Keratinocyte (primary cell): ENCODE data around the gene ADARB2. TPM values are rescaled to one million over a fixed set of nuclear protein-coding genes. Genes with fewer than 3 reads are reported as not detected.

Experiments
- DNase-seq: peaks from one replicate; pipeline ENCODE4 v3.0.0-alpha.2; 2011; ENCODE audit warnings: low read depth, missing footprints, low spot score
- FAIRE-seq: peaks from 2 replicates; lab custom pipeline; 2011; peaks lifted over from hg19 to GRCh38; lab: Jason Lieb, UNC
- H2AFZ ChIP-seq: 2 replicates; pipeline ENCODE4 v1.6.0; 2012; ENCODE audit warnings: low read length, control low read depth, inconsistent platforms; ENCODE audit not compliant: control insufficient read depth
- H3K27ac ChIP-seq: 2 replicates; pipeline ENCODE4 v1.5.1; 2011; ENCODE audit warnings: low read length; ENCODE audit not compliant: control insufficient read depth, insufficient read depth
- H3K27me3 ChIP-seq: 3 replicates; pipeline ENCODE4 v1.6.0; 2011; ENCODE audit warnings: low read length; ENCODE audit not compliant: control insufficient read depth, insufficient read depth; ENCODE audit errors: extremely low read depth
- H3K36me3 ChIP-seq, 2 experiments: 2 replicates in 1 of 2; 3 replicates in 1 of 2; pipeline ENCODE4 v1.5.1; 2011; ENCODE audit warnings: low read length in 2 of 2, mild to moderate bottlenecking in 1 of 2; ENCODE audit not compliant: control insufficient read depth in 2 of 2, insufficient read depth in 2 of 2; ENCODE audit errors: extremely low read depth in 1 of 2
- H3K4me1 ChIP-seq: 3 replicates; pipeline ENCODE4 v1.5.1; 2011; ENCODE audit warnings: low read length; ENCODE audit not compliant: control insufficient read depth, insufficient read depth; ENCODE audit errors: extremely low read depth
- H3K4me2 ChIP-seq: 3 replicates; pipeline ENCODE4 v1.6.0; 2011; ENCODE audit warnings: low read depth, low read length; ENCODE audit not compliant: control insufficient read depth, insufficient read depth; ENCODE audit errors: extremely low read depth
- H3K4me3 ChIP-seq, 3 experiments: fragments of 200-600 bp in 1 of 3; sonication (generic) in 1 of 3; 2 replicates in 2 of 3; 3 replicates in 1 of 3; pipeline ENCODE4 v1.5.1; 2011 to 2016; ENCODE audit warnings: low read length in 3 of 3, mild to moderate bottlenecking in 3 of 3, control low read depth in 2 of 3, inconsistent platforms in 1 of 3, low read depth in 1 of 3, mixed read lengths in 1 of 3, mixed run types in 1 of 3, moderate library complexity in 1 of 3; ENCODE audit not compliant: control insufficient read depth in 2 of 3, insufficient read depth in 2 of 3; ENCODE audit errors: extremely low read depth in 1 of 3
- H3K79me2 ChIP-seq: 2 replicates; pipeline ENCODE4 v1.6.0; 2012; ENCODE audit warnings: low read length; ENCODE audit not compliant: control insufficient read depth, insufficient read depth
- H3K9ac ChIP-seq: 3 replicates; pipeline ENCODE4 v1.6.0; 2011; ENCODE audit warnings: low read length; ENCODE audit not compliant: control insufficient read depth, insufficient read depth; ENCODE audit errors: extremely low read depth
- H3K9me1 ChIP-seq: 3 replicates; pipeline ENCODE4 v1.6.0; 2011; ENCODE audit warnings: low read length; ENCODE audit not compliant: control insufficient read depth, insufficient read depth; ENCODE audit errors: extremely low read depth
- H3K9me3 ChIP-seq: 2 replicates; pipeline ENCODE4 v1.5.1; 2012; ENCODE audit warnings: low read depth, low read length; ENCODE audit not compliant: control insufficient read depth
- H4K20me1 ChIP-seq: 3 replicates; pipeline ENCODE4 v1.6.0; 2011; ENCODE audit warnings: low read length; ENCODE audit not compliant: control insufficient read depth, insufficient read depth; ENCODE audit errors: extremely low read depth
- EZH2 ChIP-seq: IDR thresholded peaks from one replicate; pipeline ENCODE4 v1.6.1; 2012; ENCODE audit warnings: inconsistent platforms, mild to moderate bottlenecking, low read length, moderate library complexity
- dilution Hi-C: fragments of 300-500 bp; cut with MboI; formaldehyde crosslinking; loops from one replicate; pipeline ENCODE4 v1.7.0; 2020; ENCODE audit warnings: low sequenced_read_pairs; ENCODE audit not compliant: extremely low pct_ligation_motif_present
- polyA plus RNA-seq, 5 experiments: library from polyadenylated mRNA; depleted of rRNA in 3 of 5; stranded (reverse) in 3 of 5; stranded (forward) in 1 of 5; unstranded in 1 of 5; fragments of >200 nt; gene quantifications; 1 replicate in 1 of 5; 2 replicates in 3 of 5; 3 replicates in 1 of 5; pipeline versions ENCODE4 v1.2.1 to v1.2.3, GENCODE V29; 2011 to 2012; ENCODE audit warnings: missing spikeins in 2 of 5, low read depth in 1 of 5, low replicate concordance in 1 of 5
- TF ChIP-seq, protein P1 (sequence below), 3 experiments: IDR thresholded peaks in 1 of 3; conservative IDR thresholded peaks in 1 of 3; optimal IDR thresholded peaks in 1 of 3; 2 replicates in 2 of 3; 3 replicates in 1 of 3; pipeline versions ENCODE3 to v1.5.1; 2011; ENCODE audit warnings: low read length in 3 of 3, mild to moderate bottlenecking in 3 of 3, moderate library complexity in 2 of 3, control low read depth in 1 of 3, inconsistent platforms in 1 of 3; ENCODE audit not compliant: insufficient read depth in 2 of 3; ENCODE audit errors: extremely low read depth in 1 of 3

Gene ADARB2
- polyA plus RNA-seq, 1 donor (not counting 4 experiments of a cell fraction or from before 2014, with no cell fraction given), result not detected

- FAIRE-seq (no peak), DNase-seq (no peak)
- H3K4me1 ChIP-seq, result no peaks in the 10 kb centered on the region
- no peak overlapping the region for H2AFZ ChIP-seq
- H3K4me2 ChIP-seq, result no peak overlapping the region
- dilution Hi-C loops, result no loop called here
- H3K9ac ChIP-seq, result no peak overlapping the region
- no peak overlapping the region for H3K4me3 ChIP-seq
- H3K79me2 ChIP-seq, result no peaks in the 10 kb centered on the region
- TF ChIP-seq, protein P1, sequence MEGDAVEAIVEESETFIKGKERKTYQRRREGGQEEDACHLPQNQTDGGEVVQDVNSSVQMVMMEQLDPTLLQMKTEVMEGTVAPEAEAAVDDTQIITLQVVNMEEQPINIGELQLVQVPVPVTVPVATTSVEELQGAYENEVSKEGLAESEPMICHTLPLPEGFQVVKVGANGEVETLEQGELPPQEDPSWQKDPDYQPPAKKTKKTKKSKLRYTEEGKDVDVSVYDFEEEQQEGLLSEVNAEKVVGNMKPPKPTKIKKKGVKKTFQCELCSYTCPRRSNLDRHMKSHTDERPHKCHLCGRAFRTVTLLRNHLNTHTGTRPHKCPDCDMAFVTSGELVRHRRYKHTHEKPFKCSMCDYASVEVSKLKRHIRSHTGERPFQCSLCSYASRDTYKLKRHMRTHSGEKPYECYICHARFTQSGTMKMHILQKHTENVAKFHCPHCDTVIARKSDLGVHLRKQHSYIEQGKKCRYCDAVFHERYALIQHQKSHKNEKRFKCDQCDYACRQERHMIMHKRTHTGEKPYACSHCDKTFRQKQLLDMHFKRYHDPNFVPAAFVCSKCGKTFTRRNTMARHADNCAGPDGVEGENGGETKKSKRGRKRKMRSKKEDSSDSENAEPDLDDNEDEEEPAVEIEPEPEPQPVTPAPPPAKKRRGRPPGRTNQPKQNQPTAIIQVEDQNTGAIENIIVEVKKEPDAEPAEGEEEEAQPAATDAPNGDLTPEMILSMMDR (optimal IDR thresholded peaks at IDR 0.05 in 1 of 3, IDR thresholded peaks at IDR 0.05 in 1 of 3, conservative IDR thresholded peaks at IDR 0.05 in 1 of 3; ENCODE audit: extremely low read depth in 1 of 3, insufficient read depth in 2 of 3, low read length in 3 of 3), result no peak
- TF ChIP-seq EZH2, result no peak
- no peaks in the 10 kb centered on the region for H3K9me1 ChIP-seq
- peaks cover 8% of the 10 kb centered on the region for H3K9me3 ChIP-seq
- no peaks in the 10 kb centered on the region for H3K36me3 ChIP-seq
- H3K27ac ChIP-seq, result no peak overlapping the region
- H4K20me1 ChIP-seq, result no peaks in the 10 kb centered on the region
- no peaks in the 10 kb centered on the region for H3K27me3 ChIP-seq
Measured at GRCh38 chr10:1206601-1207000, 530.7 kb downstream of the ADARB2 start.

- no peaks in the 10 kb centered on the region for H4K20me1 ChIP-seq
- no peak overlapping the region for H3K4me2 ChIP-seq
- H3K27ac ChIP-seq, result no peak overlapping the region
- no peaks in the 10 kb centered on the region for H3K4me1 ChIP-seq
- H3K9me1 ChIP-seq, result no peaks in the 10 kb centered on the region
- no peak overlapping the region for H3K9ac ChIP-seq
- H3K9me3 ChIP-seq, result peaks cover 8% of the 10 kb centered on the region
- DNase-seq (no peak), FAIRE-seq (no peak)
- no peak overlapping the region for H3K4me3 ChIP-seq
- TF ChIP-seq EZH2, result no peak
- TF ChIP-seq, protein P1 (optimal IDR thresholded peaks at IDR 0.05 in 1 of 3, IDR thresholded peaks at IDR 0.05 in 1 of 3, conservative IDR thresholded peaks at IDR 0.05 in 1 of 3; ENCODE audit: extremely low read depth in 1 of 3, insufficient read depth in 2 of 3, low read length in 3 of 3), result no peak
- no peaks in the 10 kb centered on the region for H3K27me3 ChIP-seq
- no peak overlapping the region for H2AFZ ChIP-seq
- no peaks in the 10 kb centered on the region for H3K36me3 ChIP-seq
- dilution Hi-C loops, result no loop called here
- H3K79me2 ChIP-seq, result no peaks in the 10 kb centered on the region
Measured at GRCh38 chr10:1206101-1206500, 531.2 kb downstream of the ADARB2 start.
